HG02938 (cell line): Measurements from ENCODE around the gene TMEM81.

Experiments
- ATAC-seq: cut with Tn5 transposase; IDR thresholded peaks from one replicate; pipeline ENCODE4 v1.9.1; 2021; ENCODE audit warnings: mild to moderate bottlenecking, moderate library complexity; ENCODE audit not compliant: unreplicated experiment

Gene TMEM81, protein sequence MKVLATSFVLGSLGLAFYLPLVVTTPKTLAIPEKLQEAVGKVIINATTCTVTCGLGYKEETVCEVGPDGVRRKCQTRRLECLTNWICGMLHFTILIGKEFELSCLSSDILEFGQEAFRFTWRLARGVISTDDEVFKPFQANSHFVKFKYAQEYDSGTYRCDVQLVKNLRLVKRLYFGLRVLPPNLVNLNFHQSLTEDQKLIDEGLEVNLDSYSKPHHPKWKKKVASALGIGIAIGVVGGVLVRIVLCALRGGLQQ

DNA sequence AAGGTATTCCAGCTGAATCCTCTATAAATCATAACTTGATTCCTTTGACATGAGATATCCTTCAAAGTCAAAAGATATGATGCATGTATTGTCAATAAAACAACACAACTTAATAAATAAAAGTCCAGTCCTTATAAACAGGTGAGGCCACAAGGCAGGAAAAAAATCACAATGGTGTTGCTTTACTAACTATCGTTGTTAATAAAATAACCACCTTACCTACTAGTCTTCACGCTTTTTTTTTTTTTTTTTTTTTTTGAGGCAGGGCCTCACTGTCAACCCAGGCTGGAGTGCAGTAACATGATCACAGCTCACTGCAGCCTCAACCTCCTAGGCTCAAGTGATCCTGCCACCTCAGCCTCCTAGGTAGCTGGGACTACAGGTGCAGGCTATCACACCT is at the start of gene TMEM81:
Gene TMEM81, minus strand, starts transcription at position 101 of the 400 bp plus-strand sequence. CDS start 140 bp downstream, outside the sequence.
- ATAC-seq, result no peak

DNA sequence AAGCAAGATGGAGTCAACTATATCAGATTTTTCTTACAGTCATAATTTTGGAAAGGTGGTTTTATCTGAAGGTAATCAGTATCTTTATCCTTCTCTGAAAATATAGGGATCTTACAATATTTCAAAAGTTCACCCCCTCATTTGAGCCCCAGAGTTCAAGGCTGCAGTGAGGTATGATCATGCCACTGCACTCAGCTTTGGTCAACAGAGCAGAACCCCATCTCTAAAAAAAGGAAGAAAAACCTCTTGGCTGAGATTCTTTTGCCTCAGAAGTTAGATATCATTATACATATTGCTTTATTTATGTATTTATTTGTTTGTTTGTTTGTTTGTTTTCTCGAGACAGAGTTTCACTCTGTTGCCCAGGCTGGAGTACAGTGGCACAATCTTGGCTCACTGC is 49.0 kb upstream of the TMEM81 start:
- ATAC-seq, result no peak

DNA sequence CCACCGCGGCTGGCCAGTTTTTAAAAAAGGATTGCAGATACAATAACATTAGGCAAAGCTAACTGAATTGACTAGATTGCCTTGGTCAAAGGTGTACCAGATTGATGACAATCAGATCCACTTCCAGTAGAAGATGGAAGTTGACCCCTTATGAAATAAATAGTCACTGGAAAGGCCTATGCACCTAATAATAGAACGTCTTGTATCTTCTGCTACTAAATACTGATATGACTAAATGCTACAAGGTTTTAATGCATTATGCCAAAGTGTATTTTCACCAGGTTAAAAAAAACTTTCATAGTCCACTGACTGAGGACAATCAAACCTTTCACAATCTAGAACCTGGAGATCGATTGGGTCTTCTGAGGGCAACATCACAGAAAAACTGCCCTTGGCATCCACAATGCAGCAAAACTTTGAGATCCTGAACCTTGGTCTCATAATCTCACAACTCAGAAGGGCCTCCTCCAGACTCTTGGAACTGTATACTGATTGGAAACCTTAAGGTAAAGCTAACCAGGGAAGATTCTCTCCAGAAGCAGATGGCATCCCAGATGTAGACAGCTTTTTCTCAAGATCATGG is 45.3 kb upstream of the TMEM81 start:
- no peak for ATAC-seq

DNA sequence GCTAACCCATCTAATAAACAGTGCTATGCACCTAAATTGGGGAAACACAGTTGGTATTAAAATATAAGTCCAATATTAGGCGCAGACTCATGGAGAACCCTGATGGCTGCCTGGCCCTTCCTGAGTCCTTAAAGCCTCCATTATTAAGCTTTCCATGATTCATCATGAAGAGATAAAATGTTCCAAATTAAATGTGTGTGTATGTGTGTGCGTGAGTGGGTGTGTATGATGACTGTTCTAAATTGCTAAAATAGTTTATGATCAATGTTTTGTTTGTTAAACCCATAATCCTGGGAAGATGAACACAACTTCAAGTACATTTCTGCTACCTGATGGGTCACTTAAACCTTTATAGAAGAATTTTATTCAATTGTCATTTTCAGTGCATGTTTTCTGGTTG is 43.8 kb upstream of the TMEM81 start:
- no peak for ATAC-seq

DNA sequence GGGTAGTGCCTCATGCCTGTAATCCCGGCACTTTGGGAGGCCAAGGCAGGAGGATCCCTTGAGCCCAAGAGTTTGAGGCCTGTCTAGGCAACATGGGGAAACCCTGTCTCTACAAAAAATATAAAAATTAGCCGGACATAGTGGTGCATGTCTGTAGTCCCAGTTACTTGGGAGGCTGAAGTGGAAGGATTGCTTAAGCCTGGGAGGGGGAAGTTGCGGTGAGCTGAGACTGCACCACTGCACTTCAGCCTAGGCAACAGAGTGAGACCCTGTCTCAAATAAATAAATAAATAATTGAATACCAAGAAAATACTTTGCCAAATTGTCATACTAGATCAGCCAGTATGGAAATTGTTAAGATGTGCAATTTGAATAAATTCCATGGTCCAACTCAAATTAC is 43.4 kb upstream of the TMEM81 start:
- no peak for ATAC-seq

DNA sequence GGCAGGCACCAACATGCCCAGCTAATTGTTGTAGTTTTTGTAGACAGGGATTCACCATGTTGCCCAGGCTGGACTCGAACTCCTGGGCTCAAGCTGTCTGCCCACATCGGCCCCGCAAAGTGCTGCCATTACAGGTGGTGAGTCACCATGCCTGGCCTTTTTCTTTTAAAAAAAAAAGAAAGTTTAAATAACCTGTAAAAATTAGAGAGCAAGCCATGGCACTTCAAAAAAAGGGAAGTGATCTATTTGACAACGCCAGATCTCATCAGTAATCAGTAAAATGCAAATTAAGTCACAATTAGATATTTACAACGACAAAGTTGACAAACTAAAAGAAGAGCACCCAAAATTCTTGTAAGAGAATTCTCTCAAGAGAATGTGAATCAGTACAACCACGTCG is 40.5 kb upstream of the TMEM81 start:
- no peak for ATAC-seq

DNA sequence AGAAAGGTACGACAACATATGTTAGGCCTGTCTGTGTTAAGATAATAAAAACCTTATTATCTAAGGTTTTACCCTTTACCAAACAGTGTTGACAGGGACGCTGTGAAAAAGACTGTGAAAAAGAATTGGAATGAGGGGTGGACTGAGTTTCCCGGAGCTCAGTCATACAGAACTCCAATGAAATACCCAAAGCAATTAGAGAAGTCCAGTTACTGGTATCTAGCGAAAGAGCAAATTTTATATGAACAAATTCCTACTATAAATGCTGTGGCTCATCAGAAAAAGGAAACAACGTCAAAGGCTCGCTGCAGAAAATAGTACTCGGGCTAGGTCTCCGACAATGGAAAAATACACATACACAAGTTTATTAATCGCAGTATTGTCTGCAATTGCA is 38.2 kb upstream of the TMEM81 start:
- peak; percentile 4 for ATAC-seq

DNA sequence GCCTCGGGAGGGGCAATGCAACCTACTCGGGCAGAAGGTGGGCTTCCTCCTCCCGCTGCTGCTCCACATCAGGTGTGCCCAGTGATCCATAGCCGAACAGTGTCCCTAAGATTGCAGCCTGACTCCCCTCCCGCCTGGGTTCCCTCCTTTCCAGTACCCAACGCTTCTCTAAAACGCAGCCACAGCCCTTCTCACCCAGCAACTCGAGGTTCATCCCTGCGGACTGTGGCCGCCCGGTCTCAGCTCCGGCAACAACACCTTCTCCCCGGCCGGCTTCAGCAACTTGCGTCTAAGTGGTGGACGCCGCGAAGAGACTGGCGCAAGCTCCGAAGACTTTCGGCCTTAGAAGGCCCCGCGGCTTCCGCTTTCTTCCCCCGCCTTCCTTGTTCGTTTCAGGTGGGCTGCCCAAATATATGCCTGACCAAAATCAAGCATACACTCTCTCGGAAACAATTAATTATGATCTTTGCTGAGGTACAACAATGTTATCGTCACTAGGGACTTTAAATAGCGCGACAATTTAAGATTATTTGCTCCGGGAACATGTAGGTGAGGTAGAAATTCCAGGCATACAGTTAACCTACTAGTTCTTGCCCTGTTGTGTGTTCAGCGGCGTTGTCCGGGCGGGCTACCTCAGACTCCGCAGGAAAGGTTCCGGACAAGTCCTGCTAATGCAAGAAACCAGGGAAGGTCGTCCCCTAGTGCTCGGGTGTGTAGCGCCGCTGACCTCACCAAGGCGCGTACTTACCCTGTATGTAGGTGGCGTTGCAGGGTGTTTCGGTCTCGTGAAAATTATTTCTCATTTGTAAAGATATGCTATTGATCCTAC is 37.6 kb upstream of the TMEM81 start, which contains the start of gene RBBP5:
Gene RBBP5, minus strand, starts transcription at position 319 of the 829 bp plus-strand sequence. Its CDS starts 105 bp downstream, at position 214.
- peak; percentile 88 for ATAC-seq

DNA sequence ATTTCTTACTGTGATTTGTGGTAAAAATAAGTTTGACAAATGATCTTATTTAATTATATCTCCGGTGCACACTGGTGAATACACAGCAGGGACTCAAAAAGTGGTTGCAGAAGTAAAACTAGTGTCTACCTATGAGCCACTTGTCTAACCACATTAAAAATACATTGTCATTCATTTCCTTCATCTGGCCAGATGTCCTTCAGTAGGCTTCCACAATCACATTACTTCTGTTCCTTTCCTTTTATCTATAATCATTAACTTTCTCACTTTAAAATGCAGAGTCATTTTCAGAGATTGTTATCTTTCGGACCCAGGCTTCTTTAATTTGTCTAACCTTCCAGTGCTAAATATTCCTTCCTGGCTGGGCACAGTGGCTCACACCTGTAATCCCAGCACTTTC is 34.5 kb upstream of the TMEM81 start:
- no peak for ATAC-seq

DNA sequence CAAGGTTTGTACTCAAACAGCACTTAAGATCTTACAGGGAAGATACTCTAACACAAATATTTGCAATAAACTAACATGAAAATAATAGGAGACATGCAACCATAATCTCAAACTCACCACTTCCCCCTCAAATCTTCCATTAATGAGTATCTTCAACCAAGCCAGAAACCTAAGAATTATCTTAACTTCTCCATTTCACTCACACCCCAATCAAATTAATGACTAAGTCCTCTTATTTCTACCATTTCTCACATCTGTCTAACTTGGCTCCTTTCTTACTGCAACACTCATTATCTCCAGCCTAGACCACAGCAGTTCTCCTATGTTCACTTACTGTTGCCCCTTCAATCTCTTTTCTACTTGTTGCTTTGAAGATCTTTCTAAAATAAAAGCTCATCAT is 27.1 kb upstream of the TMEM81 start:
- no peak for ATAC-seq

DNA sequence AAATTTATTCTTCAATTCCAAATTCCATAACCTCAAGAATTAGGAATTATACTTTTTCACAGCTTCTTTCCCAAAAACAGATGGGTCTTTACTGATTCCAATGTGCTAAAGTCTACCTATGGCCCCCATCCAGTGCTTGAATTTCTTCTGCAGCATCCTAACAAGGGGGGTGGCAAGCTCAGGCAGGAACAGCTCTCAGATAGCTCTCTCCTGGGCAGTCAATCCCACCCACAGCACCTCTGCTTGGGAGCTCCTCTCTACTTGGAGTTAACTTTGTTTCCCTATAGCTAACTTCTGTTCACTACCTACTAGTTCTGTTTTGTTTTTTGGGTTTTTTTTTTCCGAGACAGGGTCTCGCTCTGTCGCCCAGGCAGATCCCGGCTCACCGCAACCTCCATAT is 25.5 kb upstream of the TMEM81 start:
- no peak for ATAC-seq

DNA sequence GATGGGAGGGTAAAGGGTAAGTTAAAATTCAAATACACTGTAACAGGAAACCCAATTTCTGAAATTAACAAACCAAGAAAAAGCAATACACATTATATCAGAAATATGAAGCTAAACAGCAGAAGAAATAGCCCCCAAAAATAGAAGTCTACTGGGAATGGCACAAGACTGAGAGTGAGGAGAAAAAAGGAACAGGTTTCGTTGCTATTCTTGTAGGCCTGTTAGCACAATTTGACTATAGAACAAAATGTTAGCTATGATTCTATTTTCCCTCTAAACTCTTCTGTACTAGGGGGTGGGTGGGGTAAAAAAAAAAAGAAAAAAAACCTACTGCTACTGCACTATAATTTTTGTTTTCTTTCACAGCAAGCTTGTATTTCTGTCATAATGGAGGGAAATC is 25.0 kb upstream of the TMEM81 start:
- ATAC-seq, result no peak

DNA sequence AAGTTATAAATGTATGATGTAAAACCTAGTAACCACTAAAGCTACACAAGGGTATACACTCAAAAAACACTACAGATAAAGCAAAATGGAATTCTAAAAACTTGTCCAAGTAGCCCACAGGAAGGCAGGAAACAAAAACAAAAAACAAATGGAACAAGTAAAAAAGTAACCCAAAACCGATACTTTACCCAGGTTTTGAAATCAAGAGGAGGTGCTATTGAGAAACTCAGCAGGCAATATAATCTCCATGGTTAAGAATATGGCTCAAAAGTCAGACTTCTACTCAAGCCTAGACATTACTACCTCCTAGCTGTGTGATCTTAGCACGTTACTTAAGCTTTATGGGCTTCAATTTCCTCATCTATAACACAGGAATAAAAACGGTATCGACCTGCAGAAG is 24.2 kb upstream of the TMEM81 start:
- no peak for ATAC-seq

DNA sequence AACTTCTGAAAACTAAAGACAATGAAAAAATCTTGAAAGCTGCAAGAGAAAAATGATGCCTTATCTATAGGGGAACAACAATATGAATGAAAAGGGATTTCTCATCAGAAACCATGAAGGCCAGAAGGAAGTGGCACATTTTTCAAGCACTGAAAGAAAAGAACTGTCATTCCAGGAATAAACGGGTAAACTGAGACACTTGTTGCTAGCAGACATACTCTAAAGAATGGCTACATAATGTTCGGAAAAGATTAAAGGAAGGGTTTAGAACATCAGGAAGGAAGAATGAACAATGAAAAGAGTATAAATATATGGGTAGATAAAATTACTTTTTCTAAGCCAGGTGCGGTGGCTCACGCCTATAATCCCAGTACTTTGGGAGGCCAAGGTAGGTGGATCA is 23.1 kb upstream of the TMEM81 start:
- ATAC-seq, result no peak

DNA sequence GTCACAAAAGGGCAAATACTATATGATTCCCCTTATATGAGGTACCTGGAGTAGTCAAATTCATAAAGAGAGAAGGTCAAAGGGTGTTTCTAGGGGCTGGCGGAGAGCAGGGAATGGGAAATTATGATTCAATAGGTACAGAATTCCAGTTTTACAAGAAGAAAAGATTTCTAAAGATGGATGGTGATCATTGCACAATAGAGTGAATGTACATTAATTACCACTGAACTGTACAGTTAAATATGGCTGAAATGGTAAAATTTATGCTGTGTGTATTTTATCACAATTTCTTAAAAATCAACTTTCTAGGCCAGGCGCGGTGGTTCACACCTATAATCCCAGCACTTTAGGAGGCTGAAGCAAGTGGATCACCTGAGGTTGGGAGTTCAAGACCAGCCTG is 18.1 kb upstream of the TMEM81 start:
- no peak for ATAC-seq

DNA sequence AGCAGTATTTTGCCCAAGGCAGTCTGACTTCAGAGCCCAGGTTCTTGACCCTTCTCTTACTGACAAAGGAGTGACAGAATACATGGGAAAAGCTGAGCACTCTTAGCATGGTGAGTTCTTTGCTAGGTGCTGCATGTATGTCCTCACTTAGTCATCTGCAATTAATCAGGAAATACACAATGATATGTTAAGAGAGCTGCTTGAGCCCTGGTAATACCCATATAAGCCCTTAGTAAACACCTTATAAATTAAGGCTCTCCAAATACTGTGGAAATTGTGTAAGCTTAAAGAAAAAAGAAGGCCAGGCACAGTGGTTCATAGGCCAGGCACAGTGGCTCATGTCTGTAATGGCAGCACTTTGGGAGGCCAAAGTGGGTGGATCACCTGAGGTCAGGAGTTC is 14.0 kb upstream of the TMEM81 start:
- no peak for ATAC-seq

DNA sequence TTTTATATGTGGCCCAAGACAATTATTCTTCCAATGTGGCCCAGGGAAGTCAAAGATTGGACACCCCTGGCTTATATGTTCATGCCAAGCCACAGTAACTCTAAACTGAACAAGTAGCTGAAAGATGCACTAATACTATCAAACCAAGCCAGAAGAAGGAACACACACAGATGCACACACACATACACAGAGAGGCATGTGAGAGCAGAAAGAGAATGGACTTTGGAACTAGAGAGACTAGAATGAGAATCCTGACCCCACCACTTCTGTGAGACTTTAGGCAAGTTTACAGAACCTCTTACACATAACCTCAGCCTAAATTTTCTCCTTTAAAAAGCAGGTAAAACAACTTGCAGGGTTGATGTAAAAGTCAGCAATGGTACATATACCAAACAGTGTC is 11.2 kb upstream of the TMEM81 start:
- ATAC-seq, result no peak

DNA sequence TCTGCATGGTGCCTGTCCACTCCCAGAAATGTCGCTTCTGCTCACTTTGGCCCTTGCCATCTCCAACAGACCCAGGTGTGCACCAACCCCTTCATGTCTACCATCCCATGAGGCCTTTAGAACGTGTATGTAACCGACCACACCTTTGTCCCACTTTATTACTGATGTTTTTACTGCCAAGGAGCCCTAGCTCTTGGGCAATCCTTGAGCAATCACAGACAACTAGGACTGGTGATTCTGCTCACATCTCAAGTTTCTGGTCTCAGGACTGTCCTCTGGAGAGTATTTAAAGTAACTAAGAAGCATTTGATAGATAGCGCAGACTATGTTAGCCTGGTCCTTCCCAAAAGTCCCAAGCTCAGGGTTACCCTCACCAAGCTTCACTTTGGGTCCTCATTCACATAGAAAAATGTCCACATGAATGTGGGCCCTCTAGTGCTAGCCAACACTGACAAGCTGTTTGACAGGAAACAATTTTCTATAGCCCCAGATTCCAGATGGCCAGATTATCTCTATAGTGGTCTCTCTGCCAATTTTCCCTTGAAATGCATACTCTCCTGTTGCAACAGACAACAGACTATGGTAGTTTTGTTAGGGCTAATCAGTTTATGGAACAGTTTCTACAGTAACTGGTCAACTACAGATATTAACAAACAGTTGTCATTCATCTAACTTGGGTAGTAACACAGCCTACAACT is 6.9 kb upstream of the TMEM81 start:
- no peak for ATAC-seq

DNA sequence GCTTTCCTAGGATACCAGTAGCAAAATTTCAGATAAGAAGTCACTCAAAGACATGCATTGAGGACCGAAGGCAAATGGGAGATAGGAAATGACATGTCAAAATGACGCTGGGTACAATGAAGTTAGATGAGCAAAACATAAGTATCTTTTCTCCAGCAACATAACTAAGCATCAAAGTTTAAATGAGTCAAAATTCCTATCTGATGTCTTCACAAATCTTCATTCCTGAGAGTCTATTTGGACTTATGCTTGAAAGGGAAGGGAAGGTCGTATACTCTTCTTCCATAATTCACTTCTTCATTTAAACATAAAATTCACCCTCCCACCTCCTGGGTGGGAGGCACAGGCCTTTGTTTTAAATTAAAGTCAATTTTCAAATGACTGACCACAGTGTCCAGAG is 4.1 kb upstream of the TMEM81 start:
- no peak for ATAC-seq

DNA sequence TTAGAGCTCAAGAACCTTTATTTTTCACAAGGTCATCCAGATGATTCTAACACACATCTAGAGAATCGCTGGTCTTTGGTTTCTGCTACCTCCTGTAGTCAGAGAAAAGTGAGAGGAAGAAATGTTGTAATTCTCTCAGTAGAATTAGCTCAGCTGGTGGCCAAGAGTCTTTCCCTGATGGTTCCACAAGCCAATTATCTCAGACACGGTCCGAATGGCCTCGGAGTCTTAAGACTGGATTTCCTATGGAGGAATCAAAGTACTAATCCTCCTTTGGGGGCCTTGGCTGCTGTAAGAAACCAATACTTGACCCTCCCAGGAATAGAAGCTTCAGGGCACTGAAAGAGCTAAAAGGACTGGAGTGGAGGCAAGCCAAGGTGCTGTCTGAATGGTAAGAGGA is 1.8 kb downstream of the TMEM81 start:
- ATAC-seq, result no peak

DNA sequence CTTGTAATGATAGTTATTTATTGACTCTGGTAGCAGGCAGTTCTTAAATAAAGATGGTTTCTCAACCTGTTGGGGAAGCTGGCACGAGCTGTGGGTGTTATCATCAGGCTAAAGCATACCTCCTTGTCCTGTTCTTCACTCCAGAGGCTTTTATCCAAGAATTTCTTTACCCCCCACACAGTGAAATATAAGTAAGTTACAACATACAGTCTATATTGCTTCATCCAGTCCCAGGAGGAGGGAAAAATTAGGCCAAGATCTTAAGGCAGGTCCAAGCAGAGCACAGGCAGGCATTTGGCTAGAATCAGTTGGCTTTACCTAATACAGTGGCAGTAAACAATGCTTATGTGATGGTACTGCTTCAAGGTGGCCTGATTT is 6.3 kb downstream of the TMEM81 start:
- ATAC-seq, result no peak
